Activated T-cell treated with anti-CD3 and anti-CD28 coated beads, Interleukin-2, amount 50 U/mL, for 72 hours (primary cell): Measurements from ENCODE around the gene UPK3A. TPM values are rescaled to one million over a fixed set of nuclear protein-coding genes. Genes with fewer than 3 reads are reported as not detected.
A peak's percentile ranks its signal among the peaks of the same experiment; 100 is the strongest.

Experiments
- ATAC-seq, 2 donors: fragments of 150-1000 bp; cut with Tn5 transposase; replicated peaks in 1 of 2; 2 replicates each; pipeline ENCODE4 v1.10.0; 2021; ENCODE audit warnings: moderate library complexity in 2 of 2, mild to moderate bottlenecking in 1 of 2
- DNase-seq, 2 donors: peaks; one replicate each; pipeline ENCODE4 v3.0.0; 2021 to 2022; ENCODE audit warnings: mixed read lengths in 1 of 2
- H3K27ac Mint-ChIP-seq: one replicate; pipeline ENCODE4 v1.8.0; 2022; ENCODE audit warnings: mild to moderate bottlenecking, moderate library complexity, mixed read lengths
- H3K27me3 Mint-ChIP-seq: one replicate; pipeline ENCODE4 v1.8.0; 2022; ENCODE audit warnings: low read depth, mixed read lengths
- H3K36me3 Mint-ChIP-seq, 2 donors: one replicate each; pipeline ENCODE4 v1.8.0; 2022; ENCODE audit warnings: mixed read lengths in 2 of 2, mild to moderate bottlenecking in 1 of 2; ENCODE audit not compliant: insufficient read depth in 2 of 2
- H3K4me1 Mint-ChIP-seq: one replicate; pipeline ENCODE4 v1.8.0; 2022; ENCODE audit warnings: low read depth, mixed read lengths
- H3K4me3 Mint-ChIP-seq, 2 donors: one replicate each; pipeline ENCODE4 v1.8.0; 2022; ENCODE audit warnings: mild to moderate bottlenecking in 2 of 2, mixed read lengths in 2 of 2, moderate library complexity in 2 of 2
- H3K9me3 Mint-ChIP-seq, 2 donors: one replicate each; pipeline ENCODE4 v1.8.0; 2022; ENCODE audit warnings: mixed read lengths in 2 of 2
- total RNA-seq, 2 donors: library from RNA; stranded (reverse); gene quantifications; one replicate each; pipeline ENCODE4 v1.2.3, GENCODE V29; 2022

UPK3A gene
- total RNA-seq, 2 donors from 2014 or later, result not detected

DNA sequence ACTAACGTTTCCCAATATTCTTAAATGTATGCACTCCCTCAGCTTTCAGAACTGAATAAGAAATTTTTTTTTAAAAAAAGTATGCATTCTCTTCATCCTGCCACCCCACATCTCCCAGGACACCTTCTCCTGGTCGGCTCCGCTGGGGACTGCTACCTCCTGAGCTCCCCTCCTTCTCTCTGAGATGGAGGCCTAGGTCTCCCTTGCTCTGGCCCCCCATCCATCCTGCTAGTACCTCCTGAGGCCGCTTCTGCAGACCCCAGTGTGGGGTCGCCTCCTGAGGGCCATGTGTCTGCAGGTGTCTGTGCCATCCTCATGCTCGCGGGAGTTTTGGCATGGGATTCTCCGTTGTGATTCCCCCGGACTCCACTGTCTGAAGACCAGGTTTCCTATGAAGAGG lies 52.8 kb downstream of the UPK3A start:
- peaks cover 5 to 38% of the 10 kb centered on the region in 2 donors for H3K36me3 Mint-ChIP-seq
- ATAC-seq (no peak), DNase-seq (no peak)
- no peak overlapping the region for H3K4me3 Mint-ChIP-seq
- H3K27me3 Mint-ChIP-seq, result no peaks in the 10 kb centered on the region
- no peak overlapping the region for H3K27ac Mint-ChIP-seq
- peaks cover 36% of the 10 kb centered on the region for H3K4me1 Mint-ChIP-seq
- H3K9me3 Mint-ChIP-seq, result no peaks in the 10 kb centered on the region

DNA sequence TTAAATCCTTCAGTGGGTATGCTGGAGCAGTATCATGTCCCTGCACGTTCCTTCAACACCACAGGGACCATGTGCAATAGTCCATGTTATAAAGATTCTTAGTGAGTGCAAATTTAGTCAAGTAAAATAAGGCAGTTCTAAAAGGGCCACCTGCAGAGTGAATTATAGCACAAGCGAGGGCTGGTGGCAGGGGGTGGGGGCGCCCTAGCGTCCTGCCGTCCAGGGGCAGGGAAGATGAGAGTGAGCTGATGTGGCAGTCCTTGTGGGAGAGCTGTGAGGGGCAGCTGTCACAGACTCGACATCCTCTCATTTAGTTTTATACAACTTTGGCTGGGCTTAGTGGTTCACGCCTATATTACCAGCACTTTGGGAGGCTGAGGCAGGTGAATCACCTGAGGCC lies 54.0 kb downstream of the UPK3A start:
- no peaks in the 10 kb centered on the region for H3K27me3 Mint-ChIP-seq
- ATAC-seq (no peak), DNase-seq (no peak)
- H3K4me1 Mint-ChIP-seq, result peaks cover 36% of the 10 kb centered on the region
- H3K27ac Mint-ChIP-seq, result no peak overlapping the region
- no peaks in the 10 kb centered on the region for H3K9me3 Mint-ChIP-seq
- H3K36me3 Mint-ChIP-seq, result peaks cover 4 to 36% of the 10 kb centered on the region in 2 donors
- no peak overlapping the region for H3K4me3 Mint-ChIP-seq

DNA sequence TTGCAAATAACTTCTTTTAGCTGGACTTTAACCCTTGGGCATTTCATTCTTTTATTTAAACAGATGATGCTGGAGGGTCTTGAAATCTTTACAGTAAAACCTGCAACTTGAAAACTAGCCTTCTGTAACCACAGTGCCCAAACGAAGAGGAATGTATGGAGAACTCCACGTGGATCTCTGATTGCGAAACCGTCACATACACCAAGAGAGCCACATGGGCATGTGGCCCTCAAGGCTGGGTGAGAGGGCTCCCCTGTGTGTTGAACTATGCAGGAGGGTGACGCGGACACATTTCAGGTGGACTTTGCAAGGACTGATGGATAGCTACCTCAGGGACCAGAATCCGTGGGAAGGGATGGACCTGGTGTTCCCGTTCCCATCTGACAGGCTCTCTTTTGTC lies 55.6 kb downstream of the UPK3A start:
- ATAC-seq (no peak), DNase-seq (no peak)
- Mint-ChIP-seq H3K4me3 (no peak overlapping the region), H3K27ac (no peak overlapping the region), H3K9me3 (no peaks in the 10 kb centered on the region), H3K4me1 (peaks cover 41% of the 10 kb centered on the region), H3K36me3 (peaks cover 4 to 37% of the 10 kb centered on the region in 2 donors), H3K27me3 (no peaks in the 10 kb centered on the region)

DNA sequence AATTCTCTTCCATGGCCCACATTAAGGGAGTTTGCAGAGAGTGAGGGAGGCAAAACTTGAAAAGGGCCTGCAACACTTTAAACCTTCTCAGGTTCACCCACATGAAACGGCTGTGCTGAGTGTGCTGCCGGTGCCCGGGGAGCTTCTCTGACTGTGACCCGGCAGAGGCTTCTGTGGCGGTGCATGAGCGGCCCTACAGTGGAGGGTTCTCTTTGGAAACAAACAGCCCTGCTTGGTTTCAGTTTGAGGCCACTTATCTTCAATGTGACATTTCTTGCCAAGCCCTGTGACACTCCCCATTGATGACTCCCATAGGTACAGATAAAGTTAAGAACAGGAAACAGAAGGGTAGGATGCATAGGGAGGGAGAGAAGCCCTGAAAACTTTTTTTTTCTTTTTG lies 56.7 kb downstream of the UPK3A start:
- DNase-seq (peak; percentile 55 to 74), ATAC-seq (peak; percentile 97 to 99)
- Mint-ChIP-seq H3K36me3 (peaks cover 4 to 32% of the 10 kb centered on the region in 2 donors), H3K4me3 (peak overlapping the region in 1 of 2 donors; percentile 17), H3K4me1 (peaks cover 37% of the 10 kb centered on the region), H3K9me3 (no peaks in the 10 kb centered on the region), H3K27me3 (no peaks in the 10 kb centered on the region), H3K27ac (peak overlapping the region; percentile 21)

DNA sequence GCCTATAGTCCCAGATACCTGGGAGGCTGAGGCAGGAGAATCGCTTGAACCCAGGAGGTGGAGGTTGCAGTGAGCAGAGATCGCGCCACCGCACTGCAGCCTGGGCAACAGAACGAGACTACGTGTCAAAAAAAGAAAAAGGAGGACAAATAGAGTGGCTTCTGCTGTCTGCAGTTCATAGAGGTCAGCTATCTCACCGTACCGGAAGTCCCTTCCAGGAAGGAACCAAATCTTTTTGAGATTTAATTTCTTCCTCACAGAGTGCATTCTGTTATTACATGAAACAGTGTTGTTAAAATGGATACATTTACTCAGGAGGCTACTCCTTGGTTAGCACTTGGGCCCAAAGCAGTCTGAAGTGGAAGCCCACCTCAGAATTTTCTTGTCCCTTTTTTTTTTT lies 58.4 kb downstream of the UPK3A start:
- H3K4me1 Mint-ChIP-seq, result peaks cover 26% of the 10 kb centered on the region
- H3K9me3 Mint-ChIP-seq, result peaks cover 0 to 2% of the 10 kb centered on the region in 2 donors
- no peak overlapping the region for H3K4me3 Mint-ChIP-seq
- H3K27me3 Mint-ChIP-seq, result no peaks in the 10 kb centered on the region
- no peak for DNase-seq
- peaks cover 1 to 18% of the 10 kb centered on the region in 2 donors for H3K36me3 Mint-ChIP-seq
- H3K27ac Mint-ChIP-seq, result no peak overlapping the region
- no peak for ATAC-seq

DNA sequence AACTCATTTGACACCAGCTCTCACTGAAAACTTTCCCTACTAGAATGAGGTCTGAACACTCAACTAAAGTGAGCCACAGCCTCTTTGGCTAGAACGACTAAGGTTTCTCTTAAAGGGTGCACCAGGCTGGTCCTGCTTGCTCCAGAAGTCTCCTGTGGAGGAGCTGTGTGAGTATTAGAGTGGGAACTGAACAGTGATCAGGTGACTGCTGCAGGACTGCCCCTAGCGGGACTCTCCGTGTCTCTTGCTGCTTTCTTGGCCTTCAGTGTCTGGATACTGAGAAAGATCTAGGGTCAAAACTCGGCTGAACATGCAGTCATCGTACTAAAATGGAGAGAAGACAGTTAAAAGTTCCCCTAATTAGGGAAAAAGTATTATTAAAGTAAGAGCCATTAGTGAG lies 59.6 kb downstream of the UPK3A start:
- no peak overlapping the region for H3K27ac Mint-ChIP-seq

More for the DNA sequence above, 59.6 kb downstream of the UPK3A start:
- Mint-ChIP-seq H3K9me3 (peaks cover 0 to 2% of the 10 kb centered on the region in 2 donors), H3K4me1 (peaks cover 26% of the 10 kb centered on the region), H3K4me3 (no peak overlapping the region), H3K27me3 (no peaks in the 10 kb centered on the region), H3K36me3 (peaks cover 1 to 16% of the 10 kb centered on the region in 2 donors)
- DNase-seq (no peak), ATAC-seq (no peak)

Other genes with a start within 250 kb of the UPK3A start
- 100 to 1,000 TPM; 162 to 184 TPM for gene NUP50, start 121.0 kb upstream of the UPK3A start, total RNA-seq
- 10 to 100 TPM; 25.3 to 26.4 TPM for gene KIAA0930, start 44.1 kb upstream of the UPK3A start, total RNA-seq
- 100 to 1,000 TPM in 1 of 2 donors, 10 to 100 TPM in 1; 50.1 to 130 TPM for gene FAM118A, start 25.0 kb downstream of the UPK3A start, total RNA-seq
- gene SMC1B, start 128.7 kb downstream of the UPK3A start, total RNA-seq, result 1 to 10 TPM; 2.7 to 3.2 TPM
- gene RIBC2, start 128.7 kb downstream of the UPK3A start, total RNA-seq, result 1 to 10 TPM; 3.5 to 7.6 TPM
- not detected for gene FBLN1, start 217.9 kb downstream of the UPK3A start, total RNA-seq